SU-DHL-6 (cell line): ENCODE data around the gene EDDM3A.

Source experiments
- EZH2phosphoT487 ChIP-seq: fragments of 200-600 bp; sonication (generic), shearing (Covaris generic); conservative IDR thresholded peaks from 2 replicates; pipeline ENCODE4 v1.6.1; 2018; ENCODE audit warnings: mild to moderate bottlenecking, antibody characterized with exemption, low read length, moderate library complexity, mixed read lengths
- TF ChIP-seq, protein P1 (sequence below): fragments of 200-600 bp; sonication (generic); IDR thresholded peaks from one replicate; pipeline ENCODE4 v1.5.1; 2017; ENCODE audit warnings: antibody characterized with exemption, mild to moderate bottlenecking, low read length, moderate library complexity; ENCODE audit not compliant: insufficient read depth, poor library complexity, severe bottlenecking

DNA sequence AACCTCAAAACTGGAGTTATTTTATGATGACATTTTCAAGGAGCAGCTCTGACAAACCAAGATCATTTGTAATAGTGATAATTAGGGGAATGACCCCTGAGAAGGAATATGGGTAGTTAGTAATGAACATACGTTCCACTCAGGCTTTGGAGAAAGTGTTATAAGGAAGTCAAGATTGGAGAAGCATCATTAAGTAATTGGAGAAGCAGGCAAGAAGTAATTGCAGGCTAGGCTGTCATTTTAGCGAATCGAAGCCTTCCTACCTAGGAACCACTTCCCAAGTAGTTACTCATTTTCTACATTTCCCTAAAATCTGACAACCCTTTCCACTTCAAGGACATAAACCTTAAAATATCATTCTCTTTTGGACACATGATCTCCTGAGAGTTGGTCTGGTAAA lies 23.7 kb downstream of the EDDM3A start:
- TF ChIP-seq, protein P1, sequence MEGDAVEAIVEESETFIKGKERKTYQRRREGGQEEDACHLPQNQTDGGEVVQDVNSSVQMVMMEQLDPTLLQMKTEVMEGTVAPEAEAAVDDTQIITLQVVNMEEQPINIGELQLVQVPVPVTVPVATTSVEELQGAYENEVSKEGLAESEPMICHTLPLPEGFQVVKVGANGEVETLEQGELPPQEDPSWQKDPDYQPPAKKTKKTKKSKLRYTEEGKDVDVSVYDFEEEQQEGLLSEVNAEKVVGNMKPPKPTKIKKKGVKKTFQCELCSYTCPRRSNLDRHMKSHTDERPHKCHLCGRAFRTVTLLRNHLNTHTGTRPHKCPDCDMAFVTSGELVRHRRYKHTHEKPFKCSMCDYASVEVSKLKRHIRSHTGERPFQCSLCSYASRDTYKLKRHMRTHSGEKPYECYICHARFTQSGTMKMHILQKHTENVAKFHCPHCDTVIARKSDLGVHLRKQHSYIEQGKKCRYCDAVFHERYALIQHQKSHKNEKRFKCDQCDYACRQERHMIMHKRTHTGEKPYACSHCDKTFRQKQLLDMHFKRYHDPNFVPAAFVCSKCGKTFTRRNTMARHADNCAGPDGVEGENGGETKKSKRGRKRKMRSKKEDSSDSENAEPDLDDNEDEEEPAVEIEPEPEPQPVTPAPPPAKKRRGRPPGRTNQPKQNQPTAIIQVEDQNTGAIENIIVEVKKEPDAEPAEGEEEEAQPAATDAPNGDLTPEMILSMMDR: no peak
- TF ChIP-seq EZH2phosphoT487: no peak
